H7 (cell line): ENCODE results near the gene LRTM2. TPM values are rescaled to one million over a fixed set of nuclear protein-coding genes. Genes with fewer than 3 reads are reported as not detected.

Source experiments
- DNase-seq: peaks from one replicate; pipeline ENCODE4 v3.0.0; 2012
- H3K27me3 ChIP-seq: 2 replicates; pipeline ENCODE4 v1.6.0; 2011; ENCODE audit warnings: mild to moderate bottlenecking, low read length; ENCODE audit not compliant: control insufficient read depth, insufficient read depth
- H3K36me3 ChIP-seq: replicated peaks from 2 replicates; pipeline ENCODE4 v1.5.1; 2011; ENCODE audit warnings: low read length; ENCODE audit not compliant: control insufficient read depth, insufficient read depth
- H3K4me3 ChIP-seq: 2 replicates; pipeline ENCODE4 v1.5.1; 2011; ENCODE audit warnings: low read depth, mild to moderate bottlenecking, control low read depth, low read length, moderate library complexity; ENCODE audit not compliant: insufficient read depth
- total RNA-seq: library from RNA; depleted of rRNA; stranded (reverse); fragments of >200 nt; shearing (Covaris generic); gene quantifications from 2 replicates; pipeline ENCODE4 v1.2.3, GENCODE V29; 2014

LRTM2 gene
- total RNA-seq, 1 experiment from 2014 or later = 0.42 TPM

DNA sequence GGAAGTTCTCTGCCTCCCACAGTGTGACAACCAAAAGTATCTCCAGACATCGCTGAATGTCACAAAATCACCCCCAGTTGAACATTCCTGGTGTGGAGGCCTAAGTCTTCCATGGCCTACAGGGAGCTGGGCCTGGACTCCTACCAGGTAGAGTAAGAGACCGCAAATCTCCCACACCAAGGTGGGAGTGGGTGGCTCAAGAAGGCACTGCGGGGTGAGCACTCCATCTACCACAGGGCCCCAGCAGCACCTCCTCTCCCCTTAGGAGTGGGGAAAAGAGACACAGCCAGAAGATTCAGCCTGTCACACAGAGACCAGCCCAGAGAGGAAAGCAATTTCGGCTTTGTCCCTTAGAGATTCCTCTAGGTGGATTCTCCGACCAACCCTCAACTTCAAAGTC is 25.5 kb downstream of the LRTM2 start:
- no peaks in the 10 kb centered on the region for H3K27me3 ChIP-seq
- DNase-seq = peak; percentile 27
- no peaks in the 10 kb centered on the region for H3K36me3 ChIP-seq
- no peak overlapping the region for H3K4me3 ChIP-seq

DNA sequence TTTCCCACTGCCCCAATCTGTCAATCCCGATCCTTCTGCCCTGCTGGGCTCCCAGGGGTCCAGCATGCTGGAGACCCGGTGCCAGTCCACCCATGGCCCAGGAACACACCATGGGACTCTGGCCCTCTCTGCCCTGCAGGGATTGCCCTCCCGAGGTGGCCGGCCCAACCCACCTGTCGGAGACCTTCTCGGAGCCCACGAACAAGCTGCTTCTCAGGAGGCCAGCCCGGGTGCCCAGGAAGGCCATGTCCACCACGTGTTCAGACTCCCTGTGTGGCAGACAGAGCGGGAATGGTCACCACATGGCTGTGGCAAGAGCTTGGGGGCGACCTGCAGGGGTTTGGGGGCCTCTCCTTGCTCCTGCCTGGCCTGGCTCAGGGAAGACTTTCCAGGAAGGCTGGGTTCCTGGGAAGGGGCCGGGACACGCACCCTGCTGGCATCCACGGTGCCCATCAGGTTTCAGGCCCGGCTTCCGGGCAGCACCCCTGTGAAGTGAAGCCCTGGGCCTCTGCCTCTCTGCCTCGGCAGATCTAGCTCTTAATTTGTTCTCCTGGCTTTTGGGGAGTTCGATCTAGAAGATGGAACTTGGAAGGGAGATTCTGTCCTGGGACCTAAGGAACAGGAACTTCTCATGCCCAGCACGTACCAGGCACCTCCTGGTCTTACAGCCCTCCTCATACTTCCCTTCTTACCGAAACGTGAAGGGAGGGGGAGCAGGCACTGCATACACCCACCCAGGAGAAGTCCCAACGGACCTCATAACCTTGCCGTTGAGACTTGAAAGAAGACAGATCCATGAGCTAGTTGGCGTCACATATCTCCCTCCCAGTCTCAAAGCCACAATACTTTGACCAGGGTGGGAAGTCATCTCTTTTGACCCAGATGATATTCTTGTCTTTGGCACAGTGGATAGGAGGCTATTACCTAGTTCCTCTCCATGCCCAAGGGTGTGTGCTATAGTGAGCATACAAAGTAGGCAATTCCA is 26.3 kb downstream of the LRTM2 start:
- Histone ChIP-seq H3K36me3 (no peaks in the 10 kb centered on the region), H3K4me3 (no peak overlapping the region), H3K27me3 (no peaks in the 10 kb centered on the region)
- DNase-seq = peak; percentile 30

DNA sequence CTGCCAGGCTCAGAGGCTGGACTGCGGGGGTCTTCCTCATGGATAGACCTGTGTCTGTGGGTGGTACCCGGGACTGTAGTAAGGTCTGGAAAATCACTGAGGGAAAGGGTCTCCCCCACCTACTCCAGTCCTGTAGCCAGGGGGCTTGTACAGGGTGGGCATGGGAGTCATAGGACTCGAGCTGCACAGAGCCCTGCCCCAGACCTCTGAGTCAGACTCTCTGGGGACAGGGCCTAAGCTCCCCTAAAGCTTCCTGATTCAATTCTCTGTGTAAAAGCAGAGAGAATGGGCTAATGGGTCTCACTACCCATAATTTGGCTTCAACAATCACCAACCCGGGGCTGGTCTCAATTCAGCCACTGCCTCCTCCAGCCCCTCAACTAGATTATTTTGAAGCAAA is 27.0 kb downstream of the LRTM2 start:
- DNase-seq = peak; percentile 21
- H3K4me3 ChIP-seq = no peak overlapping the region
- no peaks in the 10 kb centered on the region for H3K36me3 ChIP-seq
- H3K27me3 ChIP-seq = no peaks in the 10 kb centered on the region

DNA sequence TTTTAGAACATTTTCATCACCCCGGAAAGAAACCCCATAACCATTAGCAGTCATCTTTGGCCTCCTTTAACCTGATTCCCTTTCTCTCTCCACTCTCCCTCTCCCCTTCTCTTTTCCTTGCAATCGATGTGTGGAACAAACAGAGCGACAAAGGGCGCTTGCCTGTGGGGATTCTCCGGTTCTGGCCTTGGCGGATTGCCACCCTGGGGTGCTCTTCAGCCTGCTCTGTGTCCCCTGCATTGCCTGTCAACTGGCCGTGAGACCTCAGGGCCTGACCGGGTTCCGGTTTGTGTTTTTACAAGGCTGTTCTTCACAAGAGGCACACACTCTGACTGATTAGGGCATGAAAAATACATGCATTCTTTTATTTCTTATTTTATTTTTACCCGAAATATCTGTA is 27.8 kb downstream of the LRTM2 start:
- no peak overlapping the region for H3K4me3 ChIP-seq
- H3K36me3 ChIP-seq = no peaks in the 10 kb centered on the region
- no peaks in the 10 kb centered on the region for H3K27me3 ChIP-seq
- DNase-seq = peak; percentile 22

DNA sequence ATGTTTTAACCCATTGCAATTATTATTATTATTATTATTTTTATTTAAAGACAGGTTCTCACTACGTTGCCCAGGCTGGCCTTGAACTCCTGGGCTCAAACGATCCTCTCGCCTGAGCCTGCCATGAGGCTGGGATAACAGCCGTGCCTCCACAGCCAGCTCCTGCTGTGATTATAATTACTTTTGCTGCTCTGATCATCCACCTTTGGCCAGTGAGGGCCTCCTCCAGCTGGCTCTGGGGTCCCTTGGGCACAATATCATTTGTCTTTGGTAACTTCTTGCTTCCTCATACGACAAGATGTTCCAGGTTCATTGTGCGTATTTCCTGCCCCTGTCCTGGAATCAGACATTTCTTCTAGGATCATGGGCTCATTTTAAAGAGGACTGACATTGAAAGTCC is 28.4 kb downstream of the LRTM2 start:
- no peak overlapping the region for H3K4me3 ChIP-seq
- no peak for DNase-seq
- no peaks in the 10 kb centered on the region for H3K27me3 ChIP-seq
- no peaks in the 10 kb centered on the region for H3K36me3 ChIP-seq

DNA sequence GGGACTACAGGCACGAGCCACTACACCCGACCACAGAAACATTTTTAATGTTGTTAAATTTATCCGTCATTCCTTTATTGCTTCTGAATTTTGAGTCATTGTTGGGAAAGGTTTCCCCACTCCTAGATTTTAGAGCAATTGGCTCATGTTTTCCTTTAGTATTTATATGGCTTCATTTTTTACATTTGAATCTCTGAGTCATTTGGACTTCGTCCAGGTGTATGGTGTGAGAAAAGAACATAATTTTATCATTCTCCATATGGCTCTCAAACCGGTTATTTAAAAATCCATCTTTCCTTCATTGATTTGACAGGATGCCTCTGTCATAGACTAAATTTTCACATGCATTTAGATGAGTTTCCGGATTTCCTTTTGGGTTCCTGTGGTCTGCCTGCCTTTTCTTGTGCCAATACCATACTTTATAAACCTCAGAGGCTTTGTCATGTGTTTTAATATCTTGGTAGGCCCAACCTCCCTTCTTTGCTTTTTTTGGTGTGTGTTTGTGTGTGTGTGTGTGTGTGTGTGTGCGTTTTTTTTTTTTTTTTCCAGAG is 30.9 kb downstream of the LRTM2 start:
- H3K36me3 ChIP-seq = no peaks in the 10 kb centered on the region
- DNase-seq = no peak
- no peak overlapping the region for H3K4me3 ChIP-seq
- H3K27me3 ChIP-seq = no peaks in the 10 kb centered on the region

DNA sequence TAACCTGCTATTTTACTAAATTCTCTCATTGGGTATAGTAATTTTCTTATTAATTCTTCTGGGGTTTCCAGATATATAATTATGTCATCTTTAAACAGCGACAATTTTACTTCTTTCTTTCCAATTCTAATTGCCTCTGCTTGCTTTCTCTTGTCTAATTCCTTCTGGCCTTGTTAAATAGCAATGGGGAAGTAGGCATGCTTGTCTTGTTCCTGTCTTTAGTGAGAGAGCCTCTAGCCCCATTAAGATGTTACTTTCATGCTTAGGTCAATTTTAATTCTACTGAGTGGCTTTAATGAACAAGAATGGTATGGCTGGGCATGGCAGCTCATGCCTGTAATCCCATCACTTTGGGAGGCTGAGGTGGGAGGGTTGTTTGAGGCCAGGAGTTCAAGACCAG is 31.7 kb downstream of the LRTM2 start:
- Histone ChIP-seq H3K36me3 (no peaks in the 10 kb centered on the region), H3K27me3 (no peaks in the 10 kb centered on the region; the same call in 1 of the 2 replicates), H3K4me3 (no peak overlapping the region)
- DNase-seq = no peak

DNA sequence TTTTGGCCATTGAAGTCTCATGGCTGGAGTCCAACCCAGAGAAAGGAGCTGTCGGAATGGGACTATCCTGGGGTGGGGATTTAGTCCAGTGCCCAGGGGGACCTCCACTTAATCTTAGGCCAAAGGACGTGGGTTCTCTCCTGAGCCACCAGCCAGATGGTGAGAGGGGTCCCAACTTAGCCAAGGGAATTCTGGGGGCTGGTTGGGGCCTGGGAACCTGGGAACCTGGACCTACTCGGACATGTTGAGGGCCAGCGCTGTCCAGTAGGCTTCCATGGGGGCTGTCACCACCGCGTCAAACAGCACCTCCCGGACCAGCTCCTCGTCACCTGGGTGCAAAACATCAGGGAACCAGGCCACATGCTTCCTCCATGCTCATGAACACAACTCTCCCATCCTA is 33.4 kb downstream of the LRTM2 start:
- no peaks in the 10 kb centered on the region for H3K36me3 ChIP-seq
- DNase-seq = no peak
- no peaks in the 10 kb centered on the region; the same call in 1 of the 2 replicates for H3K27me3 ChIP-seq
- no peak overlapping the region for H3K4me3 ChIP-seq

DNA sequence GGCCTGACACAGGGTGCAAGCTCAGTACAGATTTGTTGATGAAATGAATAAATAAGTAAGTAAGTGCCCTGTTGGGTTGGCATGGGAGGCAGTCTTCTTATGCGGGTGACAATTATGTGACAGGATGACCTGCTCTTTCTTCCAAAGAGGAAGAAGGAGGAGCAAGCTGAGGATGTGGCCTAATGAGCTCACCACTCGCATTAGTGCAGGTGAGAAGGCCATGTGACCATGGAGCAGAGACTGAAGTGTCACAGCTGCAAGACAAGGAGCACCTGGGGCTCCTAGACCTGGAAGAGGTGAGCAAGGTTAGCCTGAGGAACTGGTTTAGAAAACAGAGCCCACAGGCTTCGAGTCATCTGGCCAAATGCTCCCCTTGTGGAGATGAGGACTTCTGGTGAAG is 34.9 kb downstream of the LRTM2 start:
- DNase-seq = no peak
- H3K27me3 ChIP-seq = no peaks in the 10 kb centered on the region; the same call in 1 of the 2 replicates
- H3K4me3 ChIP-seq = no peak overlapping the region
- no peaks in the 10 kb centered on the region for H3K36me3 ChIP-seq

DNA sequence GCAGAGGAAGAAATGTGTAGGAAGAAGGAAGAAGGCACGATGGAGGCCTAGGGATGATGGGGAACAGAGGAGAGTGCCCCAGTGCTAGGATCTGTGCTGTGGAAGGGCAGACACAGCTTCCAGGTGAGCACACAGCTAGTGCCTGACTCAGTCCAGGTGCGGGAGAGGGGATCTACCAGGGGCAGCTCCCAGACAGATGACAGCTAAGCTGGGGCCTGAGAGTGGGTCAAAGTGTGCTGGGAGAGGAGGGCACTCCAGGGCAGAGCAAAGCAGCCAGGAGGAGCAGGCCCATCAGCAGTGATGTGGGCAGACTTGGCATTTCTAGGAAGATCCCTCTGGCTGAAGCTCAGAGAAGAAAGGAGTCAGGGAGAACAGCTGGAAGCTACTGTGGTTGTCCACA is 36.7 kb downstream of the LRTM2 start:
- H3K27me3 ChIP-seq = no peaks in the 10 kb centered on the region; the same call in 1 of the 2 replicates
- H3K36me3 ChIP-seq = no peaks in the 10 kb centered on the region
- DNase-seq = no peak
- no peak overlapping the region for H3K4me3 ChIP-seq

DNA sequence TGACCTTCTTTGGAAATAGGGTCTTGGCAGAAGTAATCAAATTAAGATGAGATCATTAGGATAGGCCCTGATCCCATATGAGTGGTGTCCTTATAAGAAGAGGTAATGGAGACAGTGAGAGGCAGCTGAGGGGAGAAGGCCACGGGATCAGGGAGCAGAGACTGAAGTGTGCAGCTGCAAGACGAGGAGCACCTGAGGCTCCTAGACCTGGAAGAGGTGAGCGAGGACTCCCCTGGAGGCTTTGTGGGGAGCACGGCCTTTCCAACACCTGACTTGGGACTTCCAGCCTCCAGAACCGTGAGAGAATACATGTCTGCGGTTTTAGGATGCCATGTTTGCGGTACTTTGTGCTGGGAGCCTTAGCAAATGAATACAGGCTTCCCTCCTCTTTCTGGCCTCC is 37.5 kb downstream of the LRTM2 start:
- DNase-seq = no peak
- no peaks in the 10 kb centered on the region; the same call in 1 of the 2 replicates for H3K27me3 ChIP-seq
- no peak overlapping the region for H3K4me3 ChIP-seq
- no peaks in the 10 kb centered on the region for H3K36me3 ChIP-seq

DNA sequence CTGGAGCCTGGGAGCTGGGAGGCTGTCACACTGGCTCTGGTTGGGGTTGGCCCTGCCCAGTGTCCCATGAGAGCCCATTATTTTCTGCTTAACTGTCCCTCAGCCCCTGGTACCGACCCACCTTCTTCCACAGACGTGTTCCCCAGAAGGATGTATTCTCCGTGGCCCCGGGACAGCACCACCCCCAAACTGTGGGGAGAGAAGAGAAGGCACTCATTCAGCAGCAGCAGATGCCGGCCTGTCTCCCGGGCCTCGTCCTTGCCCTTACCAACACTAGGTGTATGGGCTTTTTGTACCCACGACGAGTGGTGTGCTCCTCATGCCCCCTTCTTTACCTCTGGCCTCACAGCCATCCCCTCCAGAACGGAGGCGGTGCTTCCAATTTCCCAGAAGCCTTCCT is 38.1 kb downstream of the LRTM2 start:
- DNase-seq = no peak

DNA sequence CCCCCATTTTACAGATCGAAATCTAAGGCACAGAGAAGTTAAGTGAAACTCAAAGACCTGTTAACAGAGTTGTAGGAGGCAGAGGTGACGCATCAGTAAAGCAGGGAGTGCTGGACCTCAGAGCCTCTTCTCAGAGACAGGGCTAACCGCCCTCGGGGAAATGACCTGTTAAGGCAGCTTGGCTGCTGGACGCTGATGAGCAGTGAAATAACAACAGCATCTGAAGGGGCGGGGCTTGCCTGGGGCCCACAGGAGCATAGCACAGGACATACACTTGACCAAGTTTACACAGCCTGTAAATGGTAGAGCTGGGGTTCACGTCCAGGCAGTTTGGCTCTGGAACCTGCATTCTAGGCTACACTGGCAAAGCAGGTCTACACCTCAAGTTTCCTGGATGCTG is 39.3 kb downstream of the LRTM2 start:
- H3K36me3 ChIP-seq = no peaks in the 10 kb centered on the region
- H3K27me3 ChIP-seq = no peaks in the 10 kb centered on the region; the same call in 1 of the 2 replicates
- H3K4me3 ChIP-seq = no peak overlapping the region
- no peak for DNase-seq

More for the DNA sequence above, 38.1 kb downstream of the LRTM2 start:
- no peak overlapping the region for H3K4me3 ChIP-seq
- H3K27me3 ChIP-seq = no peaks in the 10 kb centered on the region; the same call in 1 of the 2 replicates
- H3K36me3 ChIP-seq = no peaks in the 10 kb centered on the region

DNA sequence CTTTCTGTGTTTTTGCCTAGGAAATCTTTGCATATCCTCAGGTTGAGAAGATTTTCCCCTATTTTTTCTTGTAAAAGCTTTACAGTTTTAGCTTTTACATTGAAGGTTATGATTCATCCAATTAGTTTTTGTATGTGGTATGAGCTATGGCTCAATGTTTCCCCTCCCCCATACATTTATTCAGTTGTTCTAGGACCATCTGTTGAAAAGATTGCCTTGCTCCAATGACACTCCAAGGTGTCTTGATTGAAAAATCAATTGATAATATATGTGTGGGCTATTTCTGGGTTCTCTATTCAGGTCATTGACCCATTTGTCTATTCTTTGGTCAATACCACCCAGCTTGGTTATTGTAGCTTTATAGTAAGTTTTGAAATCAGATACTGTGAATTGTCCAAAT is 42.6 kb downstream of the LRTM2 start:
- Histone ChIP-seq H3K36me3 (no peaks in the 10 kb centered on the region), H3K27me3 (no peaks in the 10 kb centered on the region), H3K4me3 (no peak overlapping the region)
- no peak for DNase-seq

DNA sequence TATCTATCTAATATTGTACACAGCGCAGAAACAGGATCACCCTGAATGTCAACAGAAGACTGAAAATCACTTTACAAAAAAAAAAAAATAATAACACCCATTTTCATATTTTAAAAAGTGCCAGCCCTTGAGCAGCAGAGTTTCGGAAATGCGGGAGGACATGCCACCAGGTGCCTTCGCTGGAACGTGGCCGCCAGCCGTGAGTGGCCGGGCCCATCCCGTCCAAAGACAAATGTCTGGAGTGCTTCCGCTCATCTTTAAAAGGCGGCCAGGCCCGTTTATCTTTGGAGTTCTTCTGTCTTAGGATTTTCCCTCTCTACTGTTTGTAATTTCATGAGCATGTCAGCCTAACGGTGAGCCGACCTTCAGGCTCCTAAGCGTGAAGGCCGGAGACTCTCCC is 43.5 kb downstream of the LRTM2 start:
- H3K4me3 ChIP-seq = no peak overlapping the region
- DNase-seq = no peak
- no peaks in the 10 kb centered on the region for H3K27me3 ChIP-seq
- H3K36me3 ChIP-seq = no peaks in the 10 kb centered on the region
